HG02973 (cell line): ENCODE measurements around the gene PKD1.

Experiments used
- ATAC-seq: cut with Tn5 transposase; IDR thresholded peaks from one replicate; pipeline ENCODE4 v1.9.1; 2021; ENCODE audit warnings: moderate library complexity; ENCODE audit not compliant: unreplicated experiment

PKD1 gene

DNA sequence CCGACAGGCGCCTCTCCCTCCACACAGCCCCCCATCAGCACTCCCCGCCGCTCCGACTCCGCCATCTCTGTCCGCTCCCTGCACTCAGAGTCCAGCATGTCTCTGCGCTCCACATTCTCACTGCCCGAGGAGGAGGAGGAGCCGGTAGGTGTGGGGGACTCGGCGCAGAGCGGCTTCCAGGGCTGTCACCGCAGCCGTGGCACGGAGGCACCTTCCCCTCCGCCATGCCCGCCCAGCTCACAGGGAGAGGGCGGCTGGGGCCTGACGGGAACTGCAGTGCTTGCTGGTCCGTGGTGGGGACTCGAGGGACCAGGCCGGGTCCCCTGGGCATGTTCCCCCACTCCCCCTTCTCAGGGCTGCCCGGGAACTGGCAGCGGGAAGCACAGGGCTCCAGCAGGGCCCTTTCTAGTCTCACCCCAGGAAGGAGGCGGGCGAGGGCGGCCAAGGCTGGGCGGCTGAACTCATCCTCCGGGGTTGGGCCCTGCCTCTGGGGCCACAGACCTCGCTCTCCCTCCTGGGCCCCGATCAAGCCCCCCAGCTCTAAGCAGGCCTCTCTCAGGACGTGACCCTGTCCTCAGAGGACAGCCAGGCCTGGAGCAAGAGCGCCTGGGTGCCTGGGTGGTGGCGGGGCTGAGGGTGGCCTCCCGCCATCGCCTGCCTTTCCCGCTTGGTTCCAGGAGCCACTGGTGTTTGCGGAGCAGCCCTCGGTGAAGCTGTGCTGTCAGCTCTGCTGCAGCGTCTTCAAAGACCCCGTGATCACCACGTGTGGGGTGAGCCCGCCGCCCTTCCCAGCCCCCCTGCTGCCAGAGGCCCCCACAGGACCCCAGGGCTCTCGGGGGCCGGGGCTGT lies 35.1 kb upstream of the PKD1 start:
- no peak for ATAC-seq

DNA sequence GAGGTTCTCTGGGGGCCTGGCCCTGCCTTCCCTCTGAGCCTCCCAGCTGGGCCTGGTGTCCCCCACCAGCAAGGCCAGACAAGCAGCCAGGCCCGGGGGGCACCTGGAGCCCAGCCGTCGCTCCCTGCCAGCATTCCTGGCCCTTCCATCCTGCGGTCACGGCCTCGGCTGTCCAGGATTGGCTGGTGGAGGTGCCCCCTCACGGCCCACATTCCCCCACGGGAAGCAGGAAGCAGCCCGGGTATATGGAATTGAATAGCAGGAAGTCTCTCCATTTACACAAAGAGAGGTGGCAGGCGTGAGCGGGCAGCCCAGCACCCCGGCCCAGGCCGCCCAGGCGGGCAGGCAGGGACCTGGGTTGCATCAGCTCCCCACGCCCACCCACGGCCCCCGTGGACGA lies 34.4 kb upstream of the PKD1 start:
- ATAC-seq: no peak

DNA sequence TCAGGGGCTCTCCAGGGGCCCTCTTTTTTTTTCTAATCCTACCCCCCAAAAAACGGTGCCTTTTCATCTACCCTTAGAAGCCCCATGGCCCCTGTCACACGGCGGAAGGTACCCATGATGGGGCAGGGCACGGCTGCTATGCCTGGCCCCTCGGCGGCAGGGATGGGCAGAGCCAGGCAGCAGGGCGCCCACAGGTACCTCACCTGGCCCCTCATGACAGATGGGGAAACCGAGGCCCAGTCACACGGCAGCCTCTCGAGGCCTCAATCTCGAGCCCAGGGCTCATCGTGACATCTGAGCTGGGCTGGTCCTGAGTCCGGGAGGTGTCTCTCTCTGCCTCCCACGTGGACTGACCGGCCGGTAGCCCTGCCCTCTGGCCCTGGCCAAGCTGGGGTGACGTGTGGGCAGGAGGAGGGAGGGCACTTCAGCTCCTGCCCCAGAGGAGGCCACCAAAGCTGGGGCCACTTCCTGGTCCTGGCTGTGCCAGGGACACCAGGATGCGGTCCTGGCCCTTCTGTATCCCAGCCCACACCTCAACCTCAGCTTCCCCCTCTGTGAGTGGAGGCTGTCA lies 31.5 kb upstream of the PKD1 start:
- no peak for ATAC-seq

DNA sequence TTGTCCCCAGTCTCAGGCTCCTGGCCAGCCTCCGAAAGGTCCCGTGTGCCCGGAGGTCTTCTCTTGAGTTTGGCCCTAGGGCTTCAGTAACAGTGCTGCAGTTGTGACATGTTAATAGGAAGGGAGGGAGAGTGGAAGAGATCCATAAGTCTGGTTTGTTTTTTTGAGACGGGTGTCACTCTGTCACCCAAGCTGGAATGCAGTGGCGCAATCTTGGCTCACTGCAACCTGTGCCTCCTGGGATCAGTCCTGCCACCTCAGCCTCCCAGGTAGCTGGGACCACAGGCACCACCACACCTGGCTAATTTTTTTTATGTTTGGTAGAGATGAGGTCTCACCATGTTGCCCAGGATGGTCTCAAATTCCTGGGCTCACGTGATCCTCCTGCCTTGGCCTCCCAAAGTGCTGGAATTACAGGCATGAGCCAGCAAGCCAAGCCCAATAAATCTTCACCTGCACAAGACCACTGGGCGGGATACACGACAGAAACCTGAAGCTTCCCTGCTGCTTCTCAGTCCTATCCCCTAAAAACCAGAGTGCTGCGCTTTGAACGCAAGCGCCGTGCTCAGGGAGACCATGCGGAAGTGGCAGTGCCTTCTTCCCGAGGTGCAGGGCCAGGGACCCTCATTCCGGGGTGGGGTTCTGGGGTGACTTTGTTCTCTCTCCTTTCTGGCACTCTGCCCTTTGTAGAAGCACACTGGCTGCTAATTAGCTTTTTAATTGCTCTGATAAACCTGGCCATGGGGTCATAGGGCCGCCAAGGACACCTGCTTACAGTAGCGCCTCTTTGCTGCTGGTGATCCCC lies 30.8 kb upstream of the PKD1 start:
- ATAC-seq: no peak

DNA sequence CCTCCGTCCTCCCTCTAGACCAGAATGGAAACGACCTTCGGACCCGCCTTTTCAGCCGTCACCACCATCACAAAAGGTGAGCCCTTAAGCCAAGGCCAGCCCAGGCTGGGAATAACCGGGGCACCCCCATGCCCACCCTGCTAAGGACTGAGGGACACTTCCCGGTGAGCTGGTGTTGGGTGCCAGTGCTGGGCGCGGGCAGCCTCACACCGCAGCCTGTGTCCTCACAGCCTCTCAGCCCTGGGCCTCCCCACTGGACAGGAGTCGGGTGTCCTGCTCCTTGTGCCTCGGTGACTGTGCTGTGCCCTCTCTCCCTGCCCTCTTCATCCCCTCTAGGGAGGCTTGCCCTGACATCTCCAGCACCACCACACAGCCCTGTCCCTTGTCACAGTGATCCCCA lies 30.2 kb upstream of the PKD1 start:
- no peak for ATAC-seq

DNA sequence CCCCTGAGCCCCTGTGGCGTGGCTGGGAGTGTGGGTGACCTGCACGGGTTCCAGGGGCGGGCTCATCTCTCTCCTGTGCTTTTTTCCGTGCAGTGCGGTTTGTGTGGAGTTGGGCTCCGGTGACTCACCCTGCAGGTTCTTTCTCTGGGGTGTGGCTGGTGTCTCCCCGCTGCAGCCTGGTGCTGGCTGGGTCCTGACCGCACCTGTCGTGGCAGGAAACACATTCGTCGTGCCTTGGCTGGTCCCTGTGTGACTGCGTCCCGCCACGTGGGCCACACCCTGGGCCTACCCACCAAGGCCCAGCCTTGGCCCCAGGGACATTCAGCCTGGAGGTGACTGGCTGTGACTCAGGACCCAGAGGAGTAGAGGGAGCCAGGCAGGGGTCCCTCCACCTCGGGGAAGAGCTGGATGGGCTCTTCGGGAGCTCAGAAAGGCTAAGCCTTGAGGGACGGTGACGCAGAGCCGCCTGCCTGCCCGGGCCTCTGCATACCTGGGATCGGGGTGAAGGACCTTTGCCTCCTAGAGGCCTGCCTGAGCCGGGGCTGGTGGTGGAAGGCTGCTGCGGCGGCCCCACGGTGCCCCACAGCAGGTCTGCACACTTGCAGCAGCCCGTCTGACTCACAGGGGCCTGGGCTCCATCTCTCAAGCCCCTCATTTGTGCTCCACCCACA lies 27.6 kb upstream of the PKD1 start:
- no peak for ATAC-seq

DNA sequence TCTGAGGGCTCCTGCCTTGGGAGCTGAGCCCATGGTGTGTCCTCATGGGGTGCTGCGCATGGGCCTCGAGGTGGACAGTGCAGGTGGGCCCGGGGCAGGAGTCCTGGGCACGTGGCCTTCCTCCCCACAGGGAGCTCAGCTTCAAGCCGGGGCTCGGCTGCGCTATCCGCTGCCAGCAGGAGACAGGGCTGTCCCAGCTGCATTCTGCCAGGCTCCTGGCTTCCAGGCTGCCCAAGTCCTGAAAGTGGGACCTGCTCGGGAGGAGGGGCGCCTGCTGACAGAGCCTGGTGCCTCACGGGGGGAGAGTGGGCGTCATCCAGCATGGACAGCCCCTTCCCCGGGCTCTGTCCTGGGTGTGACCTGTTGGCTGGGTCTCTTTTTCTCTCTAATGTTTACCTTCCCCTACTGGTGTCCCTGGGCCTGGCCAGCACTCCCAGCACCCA lies 27.0 kb upstream of the PKD1 start:
- no peak for ATAC-seq

DNA sequence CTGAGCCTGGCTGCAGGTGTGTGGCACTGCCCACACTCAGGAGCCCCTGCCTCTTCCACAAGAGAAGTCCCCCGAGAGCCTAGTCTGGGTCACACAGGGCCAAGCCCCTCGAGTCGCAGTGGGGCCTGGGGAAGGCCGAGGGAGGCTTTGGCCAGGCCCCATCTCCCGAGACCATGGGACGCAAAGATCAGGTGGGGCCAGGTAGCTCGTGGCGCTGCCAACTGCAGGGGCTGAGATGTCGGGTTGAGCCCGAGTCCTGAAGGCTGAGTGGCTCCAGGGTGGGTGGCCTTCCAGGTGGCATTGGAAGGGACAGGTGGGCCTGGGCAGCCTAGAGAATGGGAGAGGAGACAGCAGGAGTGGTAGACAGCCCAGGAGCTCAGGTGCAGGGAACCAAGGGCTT lies 26.2 kb upstream of the PKD1 start:
- no peak for ATAC-seq

DNA sequence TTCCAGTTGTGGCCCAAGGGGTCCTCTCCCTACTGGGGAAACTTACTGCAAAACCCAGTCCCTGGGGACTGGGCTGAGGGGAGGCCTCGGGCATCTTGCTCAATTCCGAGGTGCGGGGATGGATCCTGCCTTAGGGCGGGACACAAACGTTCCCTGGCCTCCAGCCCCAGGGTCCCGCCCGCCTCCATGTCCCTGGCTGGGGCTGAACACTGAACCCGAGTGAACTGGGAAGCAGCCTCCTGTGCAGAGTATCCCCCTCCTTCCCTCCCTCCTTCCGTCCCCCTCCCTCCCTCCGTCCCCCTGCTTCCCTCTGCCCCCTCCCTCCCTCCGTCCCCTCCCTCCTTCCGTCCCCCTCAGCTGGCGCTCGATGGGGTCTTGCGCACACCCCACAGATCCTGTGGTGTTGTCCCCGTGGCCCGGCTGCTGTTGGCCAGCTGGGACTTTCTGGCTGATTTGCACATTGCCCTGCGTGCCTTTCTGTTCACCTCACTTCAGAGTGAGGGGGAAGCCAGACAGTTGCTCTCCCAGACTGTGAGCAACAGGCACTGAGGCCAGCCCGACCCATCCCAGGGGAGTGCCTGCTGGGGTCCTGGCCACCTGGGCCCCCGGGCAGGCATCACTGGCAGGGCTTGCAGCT lies 25.3 kb upstream of the PKD1 start:
- ATAC-seq: no peak

DNA sequence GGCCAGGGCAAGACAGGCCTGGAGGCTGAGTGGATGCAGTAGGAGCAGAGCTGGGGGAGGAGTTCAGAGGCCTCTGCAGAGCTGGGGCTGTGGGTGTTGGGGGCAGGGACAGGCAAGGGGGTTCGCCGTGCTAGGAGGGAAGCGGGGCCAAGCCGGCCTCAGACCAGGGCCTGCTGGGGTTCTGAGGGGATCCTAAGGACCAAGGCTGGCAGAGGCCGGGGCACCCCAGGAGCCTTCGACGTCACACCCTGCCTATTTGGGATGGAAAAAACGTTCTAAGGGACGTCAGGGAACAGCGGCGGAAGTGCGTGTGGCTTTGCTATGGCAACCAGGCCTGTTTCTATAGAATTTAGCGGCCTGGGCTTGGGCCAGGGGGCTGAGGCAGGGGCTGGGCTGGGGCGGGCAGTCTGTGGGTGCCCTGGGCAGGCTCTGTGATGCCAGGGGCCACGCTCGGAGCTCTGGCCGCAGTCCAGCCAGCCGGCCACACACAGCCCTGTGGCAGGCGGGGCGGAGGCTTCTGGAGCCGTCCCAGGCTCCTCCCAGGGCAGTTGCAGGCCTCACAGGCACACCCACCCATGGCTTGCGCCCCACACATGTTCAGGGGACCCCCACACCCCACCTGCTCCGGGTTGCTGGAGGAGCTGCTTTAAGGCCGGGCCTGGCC lies 23.6 kb upstream of the PKD1 start:
- no peak for ATAC-seq

DNA sequence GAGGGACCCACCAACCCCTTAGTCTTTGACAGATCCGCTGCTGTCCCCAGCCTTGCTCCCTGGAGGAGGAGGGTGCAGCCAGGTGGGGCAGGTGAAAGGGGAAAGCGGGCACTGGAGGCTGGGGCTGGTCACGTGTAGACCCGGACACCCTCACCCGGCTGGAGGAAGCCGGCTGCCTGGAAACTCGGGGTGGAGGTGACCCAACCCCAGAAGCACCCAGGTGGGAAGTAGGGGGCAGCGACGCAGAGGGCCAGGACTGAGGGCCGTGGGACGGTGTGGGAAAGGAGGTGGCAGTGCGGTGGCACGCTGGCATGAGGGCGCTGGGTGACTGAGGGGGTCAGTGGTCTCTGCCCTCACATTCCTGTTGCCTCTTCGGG lies 22.6 kb upstream of the PKD1 start:
- ATAC-seq: no peak

DNA sequence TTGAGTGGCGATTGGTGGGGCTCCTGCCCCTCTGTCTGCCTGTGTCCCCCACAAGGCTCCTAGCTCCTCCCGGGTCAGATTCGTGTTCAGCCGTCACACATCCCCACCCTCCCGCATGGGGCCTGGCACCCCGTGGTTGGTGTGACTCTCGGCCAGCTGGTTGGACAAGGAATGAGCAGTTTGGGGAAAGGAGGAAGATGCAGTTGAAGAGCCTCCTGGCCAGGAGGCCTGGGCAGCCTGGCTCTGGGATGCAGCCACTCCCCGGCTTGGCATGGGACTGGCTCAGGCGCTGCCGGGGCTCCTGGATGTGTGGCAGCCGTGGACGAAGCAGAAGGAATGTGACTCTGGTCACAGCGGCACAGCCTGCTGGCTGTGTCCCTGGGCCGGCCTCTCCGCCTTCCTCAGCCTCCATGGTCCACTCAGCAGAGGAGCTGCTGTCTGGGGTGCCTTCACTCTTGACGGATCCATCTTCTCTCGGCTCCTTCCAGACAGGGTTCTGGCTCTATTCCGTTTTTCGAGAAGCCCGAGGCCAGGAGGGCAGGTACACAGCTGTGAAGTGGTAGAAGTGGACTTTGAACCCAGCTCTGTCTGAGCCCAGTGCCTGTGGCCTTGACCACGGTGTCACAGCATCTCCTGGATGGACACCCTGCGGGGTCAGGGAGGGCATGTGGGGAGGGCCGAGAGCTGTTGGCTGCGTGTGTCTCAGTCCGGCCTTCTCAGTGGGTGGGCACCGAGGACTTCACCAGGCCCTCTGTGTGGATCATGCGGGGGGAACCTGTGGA lies 22.0 kb upstream of the PKD1 start:
- no peak for ATAC-seq

DNA sequence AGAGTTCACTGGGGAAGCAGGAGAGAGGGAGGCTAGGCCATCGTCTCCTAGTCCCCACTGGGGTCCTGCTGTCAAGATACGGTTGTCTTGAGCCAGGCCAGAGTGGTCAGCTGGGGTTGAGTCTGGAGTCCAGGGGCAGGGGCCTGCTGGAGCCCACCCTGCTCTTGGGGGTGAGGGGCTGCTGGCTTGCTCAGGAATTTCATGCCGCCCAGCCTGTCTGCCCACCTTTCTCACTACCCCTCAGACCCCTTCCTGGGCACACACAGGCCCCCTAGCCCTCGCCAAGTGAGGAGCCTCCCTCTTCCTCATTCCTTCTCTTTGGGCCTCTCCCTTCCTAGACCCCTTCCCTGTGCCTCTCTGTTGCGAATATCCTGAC lies 21.1 kb upstream of the PKD1 start:
- no peak for ATAC-seq

DNA sequence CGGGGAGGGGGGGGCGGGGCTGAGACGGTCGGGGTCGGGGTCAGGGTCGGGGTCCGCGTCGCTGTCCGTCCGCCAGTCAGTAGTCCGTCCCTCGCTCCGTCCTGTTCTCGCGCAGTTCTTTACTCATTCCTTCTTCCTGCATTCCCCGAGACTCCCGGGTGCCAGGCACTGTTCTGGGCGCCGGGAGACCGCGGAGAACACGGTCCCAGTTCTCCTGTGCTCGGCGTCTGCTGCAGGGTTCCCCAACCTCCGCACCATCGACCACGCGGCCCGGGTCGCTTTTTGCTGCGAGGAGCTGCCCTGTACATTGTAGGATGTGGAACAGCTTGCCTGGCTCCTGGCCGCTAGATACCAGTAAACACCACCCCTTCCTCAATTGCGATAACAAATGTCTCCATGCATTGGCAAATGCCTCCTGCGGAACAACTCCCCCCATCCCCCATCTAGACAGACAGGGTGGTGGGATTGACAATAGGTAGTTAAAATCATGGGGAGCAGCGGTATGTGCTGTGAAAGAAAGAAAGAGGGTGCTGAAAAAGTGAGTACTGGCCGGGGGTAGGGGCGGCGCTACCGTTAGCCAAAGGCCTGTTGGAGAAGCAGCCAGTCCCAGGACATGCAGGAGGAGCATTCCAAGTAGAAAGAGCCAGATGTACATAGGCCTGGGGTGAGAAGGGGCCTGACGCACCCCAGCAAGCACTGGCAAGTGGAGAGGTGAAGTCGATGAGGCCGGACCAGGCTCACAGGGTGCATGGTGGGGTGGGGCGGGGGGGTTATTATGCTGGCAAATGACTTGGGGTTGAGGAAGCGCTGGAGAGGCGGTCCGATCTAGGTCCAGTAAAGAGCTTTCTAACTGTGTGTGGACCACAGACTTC lies 20.5 kb upstream of the PKD1 start:
- ATAC-seq: no peak

DNA sequence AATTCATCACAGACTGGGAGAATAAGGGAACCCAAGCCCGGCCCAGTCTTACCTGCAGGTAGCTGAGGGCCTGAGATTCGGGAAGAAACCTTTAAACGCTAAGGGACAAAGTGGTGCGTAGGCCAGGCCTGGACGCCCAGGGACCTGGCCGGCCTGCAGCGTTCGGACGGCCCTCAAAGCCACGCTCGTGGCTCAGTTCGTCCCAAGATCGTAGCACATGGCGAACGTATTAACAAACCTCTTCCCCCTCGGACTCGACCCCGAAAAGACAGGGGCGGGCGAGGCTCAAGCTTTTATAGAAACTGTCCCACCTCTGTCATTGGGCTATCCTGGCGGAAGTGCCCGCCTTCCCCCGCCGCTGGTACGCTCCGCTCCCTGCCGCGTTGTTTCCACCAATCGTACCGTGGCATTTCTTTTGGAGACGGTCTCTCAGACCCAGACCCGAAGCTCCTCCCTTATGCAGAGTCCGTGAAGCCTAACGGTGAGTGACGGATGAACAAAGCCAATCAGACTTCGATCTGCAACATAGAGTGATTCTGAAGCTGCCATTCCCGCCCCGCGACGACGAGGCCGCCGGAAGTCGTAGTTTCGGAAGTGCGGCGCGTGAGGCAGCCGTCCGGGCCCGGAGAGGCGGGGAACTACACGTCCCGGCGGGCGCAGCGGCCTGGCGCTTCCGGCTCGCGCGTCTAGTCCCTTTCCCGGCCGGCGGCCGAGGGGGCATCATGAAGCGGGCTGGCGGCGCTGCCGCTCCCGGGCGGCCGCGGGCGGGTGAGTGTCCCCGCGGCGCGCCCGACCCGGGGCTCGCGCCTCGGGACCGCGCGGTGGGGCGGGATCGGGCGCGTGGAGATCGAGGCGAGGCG lies 19.6 kb upstream of the PKD1 start, which contains the start of gene TRAF7:
TSS of gene TRAF7 (plus strand) at position 692 of the 860 bp plus-strand sequence. CDS start 8,139 bp downstream, outside the sequence.
- ATAC-seq: peak; percentile 77

DNA sequence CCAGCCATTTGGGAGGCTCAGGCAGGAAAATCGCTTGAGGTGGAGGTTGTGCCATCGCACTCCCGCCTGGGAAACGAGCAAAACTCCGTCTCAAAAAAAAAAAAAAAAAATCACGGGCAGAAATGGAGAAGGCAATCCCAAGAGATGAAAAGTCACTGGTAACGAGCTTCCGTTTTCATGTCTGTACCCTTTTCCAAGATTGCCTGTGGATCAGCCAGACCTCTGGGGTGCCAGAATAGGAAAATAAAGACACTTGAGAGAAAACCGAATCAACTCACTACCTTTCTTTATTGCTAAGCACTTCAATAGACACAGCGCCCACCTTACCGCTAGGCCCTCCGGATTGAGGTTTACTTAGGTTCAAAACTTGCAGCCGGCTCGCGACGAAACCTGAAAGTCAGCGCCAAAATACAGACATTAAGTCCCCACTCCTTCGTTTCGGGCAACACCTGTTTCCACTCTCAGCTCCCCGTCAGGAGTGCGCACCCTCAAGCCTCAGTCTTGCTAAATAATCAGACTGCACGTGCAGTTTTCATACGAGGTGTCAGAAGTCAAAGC lies 18.9 kb upstream of the PKD1 start:
- no peak for ATAC-seq
